Activated CD8-positive, alpha-beta T cell treated with anti-CD3 and anti-CD28 coated beads for 36 hours (primary cell): Measurements from ENCODE around the gene THPO. TPM values are rescaled to one million over a fixed set of nuclear protein-coding genes. Genes with fewer than 3 reads are reported as not detected.

Source experiments
- ATAC-seq: fragments of 200-7000 bp; cut with Tn5 transposase; one replicate; pipeline ENCODE4 v1.10.0; 2021; ENCODE audit warnings: mild to moderate bottlenecking, moderate library complexity
- CTCF ChIA-PET: fragments of 350-600 bp; sonication (Branson Sonifier 250); formaldehyde crosslinking; loops from one replicate; lab custom pipeline; 2021; ENCODE audit warnings: antibody characterized with exemption; lab: Charles Lee
- POLR2A ChIA-PET: fragments of 350-600 bp; sonication (Branson Sonifier 250); formaldehyde crosslinking; loops from one replicate; lab custom pipeline; 2021; ENCODE audit warnings: antibody characterized with exemption; lab: Charles Lee
- DNase-seq: peaks from one replicate; pipeline ENCODE4 v3.0.0-alpha.2; 2020
- H3K27ac Mint-ChIP-seq: one replicate; pipeline ENCODE4 v1.8.0; 2021; ENCODE audit warnings: mild to moderate bottlenecking, mixed read lengths
- H3K27me3 Mint-ChIP-seq: one replicate; pipeline ENCODE4 v1.8.0; 2021; ENCODE audit warnings: mixed read lengths
- H3K36me3 Mint-ChIP-seq: one replicate; pipeline ENCODE4 v1.8.0; 2021; ENCODE audit warnings: low read depth, mixed read lengths
- H3K4me1 Mint-ChIP-seq: one replicate; pipeline ENCODE4 v1.8.0; 2021; ENCODE audit warnings: low read depth, mixed read lengths
- H3K4me3 Mint-ChIP-seq: one replicate; pipeline ENCODE4 v1.8.0; 2021; ENCODE audit warnings: mild to moderate bottlenecking, moderate library complexity, mixed read lengths
- H3K9me3 Mint-ChIP-seq: one replicate; pipeline ENCODE4 v1.8.0; 2021; ENCODE audit warnings: mixed read lengths
- intact Hi-C: fragments of 100-400 bp; cut with micrococcal nuclease; formaldehyde crosslinking; loops from one replicate; pipeline ENCODE4 v1.10.0; 2022
- total RNA-seq, 2 experiments: library from RNA; stranded (reverse); gene quantifications; one replicate each; pipeline ENCODE4 v1.2.3, GENCODE V29; 2021
- TF ChIP-seq, protein P1 (sequence below): fragments of 200-600 bp; IDR thresholded peaks from one replicate; pipeline ENCODE4 v1.8.0; 2022; ENCODE audit warnings: antibody characterized with exemption, mild to moderate bottlenecking

Gene THPO
- total RNA-seq, 2 experiments from 2014 or later: not detected

DNA sequence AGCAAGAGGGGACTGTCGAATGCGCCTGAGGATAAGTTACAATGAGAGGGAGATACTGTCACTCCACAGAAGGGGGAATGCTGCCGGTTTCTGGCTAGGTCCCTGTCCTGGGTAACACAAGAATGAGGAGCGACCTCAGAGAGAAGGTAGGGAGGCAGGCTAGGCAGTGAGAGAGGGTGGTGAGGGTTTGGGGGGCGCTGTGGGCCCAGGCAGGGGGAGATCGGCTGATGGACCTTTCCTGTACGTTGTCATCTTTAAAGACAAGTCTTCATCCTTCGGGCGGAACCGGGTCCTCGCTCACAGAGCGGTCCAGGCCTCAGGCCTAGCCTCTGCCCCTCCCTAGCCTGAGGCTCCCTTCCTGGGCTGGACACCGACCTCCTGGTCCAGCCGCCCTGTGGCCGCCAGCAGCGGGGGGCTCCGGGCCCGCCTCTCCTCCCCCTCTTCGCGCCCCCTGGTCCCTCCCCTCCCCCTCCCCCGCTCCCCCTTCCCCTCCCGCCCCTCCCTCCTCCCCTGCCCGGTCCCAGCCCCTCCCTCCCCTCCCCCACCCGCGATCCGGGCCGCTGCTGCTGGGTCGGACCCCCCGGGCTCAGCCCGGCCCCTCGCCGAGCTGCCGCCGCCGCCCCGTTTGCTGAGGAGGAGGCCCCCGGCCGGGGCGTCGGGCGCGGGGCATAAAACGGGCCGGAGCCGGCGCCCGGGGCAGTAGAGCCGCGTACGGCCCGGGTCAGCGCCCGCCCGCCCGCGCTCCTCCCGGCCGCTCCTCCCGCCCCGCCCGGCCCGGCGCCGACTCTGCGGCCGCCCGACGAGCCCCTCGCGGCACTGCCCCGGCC is 1.6 kb upstream of the THPO start, which contains the start of gene CHRD:
TSS of gene CHRD (plus strand) at position 697 of the 827 bp plus-strand sequence. CDS start 265 bp downstream, outside the sequence.
- peaks cover 50% of the 10 kb centered on the region for H3K27me3 Mint-ChIP-seq

DNA sequence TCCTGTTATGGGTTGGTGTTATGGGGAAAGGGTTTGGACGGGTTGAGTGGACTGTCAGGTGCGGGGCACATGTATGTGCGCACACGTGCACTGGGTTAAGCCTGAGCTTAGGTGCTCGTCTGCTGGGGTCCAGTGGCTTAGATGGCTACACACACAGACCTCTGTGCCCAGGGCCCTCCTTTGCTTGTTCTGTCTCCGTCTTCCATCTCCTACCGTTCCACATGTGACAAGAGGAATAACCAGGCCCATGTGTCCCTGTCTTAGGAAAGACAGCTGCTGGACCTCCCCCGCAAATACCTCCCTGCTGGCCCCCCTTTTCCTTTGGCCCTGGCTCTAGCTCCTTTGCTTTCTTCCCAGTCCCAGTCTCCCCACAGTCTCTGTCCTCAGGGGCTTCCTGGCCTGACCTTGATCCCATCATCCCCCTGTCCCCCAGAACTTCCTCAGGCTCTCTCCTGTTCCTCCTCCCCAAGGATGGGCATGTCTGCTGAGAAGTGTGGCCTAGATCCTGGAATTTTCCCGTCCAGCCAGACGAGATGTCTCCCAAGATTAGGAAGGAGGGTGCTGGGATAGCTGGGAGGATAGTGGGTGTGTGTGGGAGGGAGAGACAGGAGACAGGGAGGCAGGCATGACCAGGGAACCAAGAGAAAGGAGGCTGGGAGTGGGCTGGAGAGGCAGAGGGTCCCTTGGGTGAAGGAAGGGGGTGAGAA is 797 bp upstream of the THPO start:
- peaks cover 3% of the 10 kb centered on the region for H3K4me1 Mint-ChIP-seq
- ChIA-PET POLR2A (no interaction called here), CTCF (interaction anchor here (1.2 kb wide), 1 partner anchor 135 kb away, joined by 3 read pairs; no protein-coding TSS in a partner anchor)

More for the DNA sequence above, 1.6 kb upstream of the THPO start, which contains the start of gene CHRD:
- Mint-ChIP-seq H3K4me1 (peaks cover 3% of the 10 kb centered on the region), H3K27ac (no peak within 1 kb of the TSS), H3K4me3 (peak within 1 kb of the TSS; percentile 35), H3K9me3 (no peaks in the 10 kb centered on the region), H3K36me3 (no peaks in the 10 kb centered on the region)
- ChIA-PET CTCF (interaction anchor here (1.2 to 1.5 kb wide), 2 partner anchors 134 to 135 kb away, joined by 3 read pairs; no protein-coding TSS in a partner anchor), POLR2A (interaction anchor here (1.5 to 2.0 kb wide), 2 partner anchors 12 to 20 kb away, joined by 4 to 5 read pairs; no protein-coding TSS in a partner anchor)
- TF ChIP-seq, protein P1, sequence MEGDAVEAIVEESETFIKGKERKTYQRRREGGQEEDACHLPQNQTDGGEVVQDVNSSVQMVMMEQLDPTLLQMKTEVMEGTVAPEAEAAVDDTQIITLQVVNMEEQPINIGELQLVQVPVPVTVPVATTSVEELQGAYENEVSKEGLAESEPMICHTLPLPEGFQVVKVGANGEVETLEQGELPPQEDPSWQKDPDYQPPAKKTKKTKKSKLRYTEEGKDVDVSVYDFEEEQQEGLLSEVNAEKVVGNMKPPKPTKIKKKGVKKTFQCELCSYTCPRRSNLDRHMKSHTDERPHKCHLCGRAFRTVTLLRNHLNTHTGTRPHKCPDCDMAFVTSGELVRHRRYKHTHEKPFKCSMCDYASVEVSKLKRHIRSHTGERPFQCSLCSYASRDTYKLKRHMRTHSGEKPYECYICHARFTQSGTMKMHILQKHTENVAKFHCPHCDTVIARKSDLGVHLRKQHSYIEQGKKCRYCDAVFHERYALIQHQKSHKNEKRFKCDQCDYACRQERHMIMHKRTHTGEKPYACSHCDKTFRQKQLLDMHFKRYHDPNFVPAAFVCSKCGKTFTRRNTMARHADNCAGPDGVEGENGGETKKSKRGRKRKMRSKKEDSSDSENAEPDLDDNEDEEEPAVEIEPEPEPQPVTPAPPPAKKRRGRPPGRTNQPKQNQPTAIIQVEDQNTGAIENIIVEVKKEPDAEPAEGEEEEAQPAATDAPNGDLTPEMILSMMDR: no peak
- ATAC-seq: no peak
- intact Hi-C loops: no loop called here
- DNase-seq: no peak

DNA sequence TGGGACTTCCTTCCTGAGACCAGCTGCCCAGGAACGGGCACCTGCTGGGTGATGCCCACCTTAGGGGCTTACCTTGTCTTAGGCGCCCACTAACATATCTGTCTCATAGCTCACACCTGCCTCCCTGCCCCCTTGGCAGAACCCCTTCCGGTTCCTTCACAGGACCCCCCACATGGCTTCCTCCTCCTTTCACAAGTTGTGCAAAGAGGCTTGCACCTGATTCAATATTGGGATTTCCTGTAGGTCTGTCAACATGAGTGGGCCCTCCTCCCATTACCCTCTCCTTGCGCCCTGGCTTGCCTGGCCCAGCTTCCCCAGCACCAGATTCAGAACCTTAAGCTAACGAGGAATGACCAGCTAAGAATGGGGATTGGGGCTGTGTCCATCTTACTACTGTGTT is 633 bp downstream of the THPO start:
- ChIA-PET CTCF (no interaction called here), POLR2A (no interaction called here)
- no peak overlapping the region for H3K27ac Mint-ChIP-seq
- ATAC-seq (no peak), DNase-seq (no peak)
- no peaks in the 10 kb centered on the region for H3K9me3 Mint-ChIP-seq
- peaks cover 38% of the 10 kb centered on the region for H3K27me3 Mint-ChIP-seq
- H3K4me3 Mint-ChIP-seq: no peak overlapping the region
- peaks cover 3% of the 10 kb centered on the region for H3K4me1 Mint-ChIP-seq
- TF ChIP-seq, protein P1: no peak
- intact Hi-C loops: no loop called here
- no peaks in the 10 kb centered on the region for H3K36me3 Mint-ChIP-seq

More for the DNA sequence above, 797 bp upstream of the THPO start:
- TF ChIP-seq, protein P1: no peak
- no peak for ATAC-seq
- intact Hi-C loops: no loop called here
- Mint-ChIP-seq H3K4me3 (peak overlapping the region; percentile 33), H3K27ac (no peak overlapping the region), H3K9me3 (no peaks in the 10 kb centered on the region), H3K27me3 (peaks cover 45% of the 10 kb centered on the region), H3K36me3 (no peaks in the 10 kb centered on the region)
- DNase-seq: no peak

DNA sequence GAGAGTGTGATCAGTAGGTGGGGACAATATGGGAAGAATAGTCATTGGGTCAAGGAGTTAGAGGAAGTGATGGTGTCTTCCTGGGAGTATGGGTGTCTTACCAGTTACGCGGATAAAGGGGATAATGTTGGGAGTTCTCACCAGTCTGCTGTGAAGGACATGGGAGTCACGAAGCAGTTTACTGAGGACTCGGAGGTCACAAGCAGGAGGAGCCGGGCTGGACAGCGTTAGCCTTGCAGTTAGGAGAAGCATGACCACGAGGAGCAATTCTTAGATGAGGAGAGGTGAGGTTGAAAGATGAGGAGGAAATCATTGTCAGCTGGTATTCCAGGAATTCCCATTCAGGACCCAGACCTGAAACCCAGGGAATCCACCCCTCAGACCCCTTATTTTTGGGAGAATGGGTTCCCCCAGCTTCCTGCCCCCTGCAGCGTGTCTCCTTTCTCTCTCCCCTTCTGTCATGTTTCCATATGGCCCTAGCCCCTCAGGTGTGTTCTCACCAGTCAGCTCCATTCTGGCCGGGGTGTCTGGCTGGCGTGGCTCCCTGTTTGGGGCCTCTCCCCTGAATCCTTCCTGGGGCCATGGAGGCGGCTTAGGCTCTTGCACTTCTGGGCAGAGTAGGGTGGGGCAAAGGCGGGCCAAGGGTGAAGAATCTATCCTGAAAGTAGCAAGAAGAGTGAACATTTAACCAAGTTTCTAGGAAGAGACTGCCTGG is 2.1 kb downstream of the THPO start:
- H3K36me3 Mint-ChIP-seq: no peaks in the 10 kb centered on the region
- H3K9me3 Mint-ChIP-seq: no peaks in the 10 kb centered on the region
- ChIA-PET CTCF (interaction anchor here (1.0 to 10.3 kb wide), 3 partner anchors 138 to 185 kb away, joined by 3 to 104 read pairs (median 103); partner anchors contain the start of gene EPHB3), POLR2A (no interaction called here)
- no peak for DNase-seq
- no peak for ATAC-seq
- TF ChIP-seq, protein P1: no peak
- peaks cover 1% of the 10 kb centered on the region for H3K4me1 Mint-ChIP-seq
- no peak overlapping the region for H3K27ac Mint-ChIP-seq
- intact Hi-C loops: no loop called here
- H3K27me3 Mint-ChIP-seq: peaks cover 23% of the 10 kb centered on the region
- H3K4me3 Mint-ChIP-seq: no peak overlapping the region
